ENCODE results near the gene TNFRSF14.

TNFRSF14 gene

DNA sequence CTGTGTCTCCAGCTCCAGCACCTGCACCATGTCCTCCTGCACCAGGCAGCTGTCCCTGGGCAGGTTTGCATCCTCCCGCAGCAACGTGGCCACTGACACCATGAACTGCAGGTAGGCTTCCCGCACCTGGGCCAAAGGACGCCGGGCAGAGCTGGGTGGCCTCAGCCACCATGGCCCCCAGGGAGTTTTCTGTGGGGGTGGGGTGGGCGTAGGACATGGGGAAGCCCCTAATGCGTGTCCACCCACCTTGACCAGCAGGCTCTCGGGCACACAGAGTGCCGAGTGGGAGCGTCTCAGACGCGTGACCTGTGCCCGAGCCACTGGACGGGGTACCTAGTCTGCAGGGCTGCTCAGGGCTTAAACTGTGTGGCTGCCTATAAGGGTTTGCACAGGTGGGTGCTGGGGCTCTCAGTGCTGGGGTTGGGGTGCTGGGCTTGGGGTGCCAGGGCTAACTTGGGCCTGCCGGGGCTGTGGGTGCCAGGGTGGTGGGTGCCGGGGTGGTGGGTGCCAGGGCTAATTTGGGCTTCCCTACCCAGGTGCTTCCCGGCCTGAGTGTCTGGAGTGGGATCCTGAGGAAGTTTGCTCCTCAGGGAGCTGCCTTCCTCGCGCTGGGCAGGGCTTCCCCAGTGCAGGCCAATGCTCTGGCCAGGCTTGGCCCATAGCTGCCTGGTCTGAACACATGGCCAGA lies 48.1 kb downstream of the TNFRSF14 start:
- DNase-seq: no peak

DNA sequence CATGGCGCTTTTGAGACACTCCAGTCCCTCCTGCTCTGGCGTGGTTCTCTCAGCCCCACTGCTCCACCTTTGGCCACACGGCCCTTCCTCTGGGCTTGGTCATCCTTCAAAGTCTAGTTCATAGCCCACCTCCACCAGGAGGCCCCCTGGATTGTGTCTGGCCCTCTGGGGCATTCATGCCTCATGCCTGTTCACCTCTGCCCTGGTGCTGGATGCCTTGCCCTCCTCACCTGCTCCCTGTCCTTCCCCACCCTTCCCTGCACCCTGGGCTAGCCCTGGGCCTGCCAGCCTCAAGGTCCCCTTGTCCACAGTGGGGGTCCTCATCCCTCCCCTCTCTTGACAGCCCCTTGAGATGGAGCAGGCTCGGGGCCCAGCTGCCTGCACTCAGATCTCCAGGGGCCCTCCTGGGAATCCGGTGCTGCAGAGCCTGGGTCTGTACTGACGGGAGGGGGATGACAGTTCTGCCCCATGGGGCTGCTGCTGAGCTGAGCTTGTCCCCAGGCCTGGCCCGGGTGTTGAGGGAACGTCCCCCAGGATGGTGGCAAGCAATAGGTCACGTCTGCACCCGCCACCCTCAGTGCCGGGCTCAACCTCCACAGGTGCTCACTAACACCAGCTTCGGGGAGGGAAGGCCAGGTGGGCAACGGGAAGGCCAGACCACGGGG lies 48.8 kb downstream of the TNFRSF14 start:
- DNase-seq: no peak

- no peak for DNase-seq
Measured at GRCh38 chr1:2605509-2606395, 49.6 kb downstream of the TNFRSF14 start.

GRCh38 chr1:2606396-2606880 lies 50.3 kb downstream of the TNFRSF14 start:
- no peak for DNase-seq

- DNase-seq: peak; percentile 16
Measured at GRCh38 chr1:2606881-2607621, 50.9 kb downstream of the TNFRSF14 start.

- DNase-seq: no peak
Measured at GRCh38 chr1:2607641-2608091, 51.5 kb downstream of the TNFRSF14 start.

- no peak for DNase-seq
Measured at GRCh38 chr1:2609319-2610035, 53.3 kb downstream of the TNFRSF14 start.

DNA sequence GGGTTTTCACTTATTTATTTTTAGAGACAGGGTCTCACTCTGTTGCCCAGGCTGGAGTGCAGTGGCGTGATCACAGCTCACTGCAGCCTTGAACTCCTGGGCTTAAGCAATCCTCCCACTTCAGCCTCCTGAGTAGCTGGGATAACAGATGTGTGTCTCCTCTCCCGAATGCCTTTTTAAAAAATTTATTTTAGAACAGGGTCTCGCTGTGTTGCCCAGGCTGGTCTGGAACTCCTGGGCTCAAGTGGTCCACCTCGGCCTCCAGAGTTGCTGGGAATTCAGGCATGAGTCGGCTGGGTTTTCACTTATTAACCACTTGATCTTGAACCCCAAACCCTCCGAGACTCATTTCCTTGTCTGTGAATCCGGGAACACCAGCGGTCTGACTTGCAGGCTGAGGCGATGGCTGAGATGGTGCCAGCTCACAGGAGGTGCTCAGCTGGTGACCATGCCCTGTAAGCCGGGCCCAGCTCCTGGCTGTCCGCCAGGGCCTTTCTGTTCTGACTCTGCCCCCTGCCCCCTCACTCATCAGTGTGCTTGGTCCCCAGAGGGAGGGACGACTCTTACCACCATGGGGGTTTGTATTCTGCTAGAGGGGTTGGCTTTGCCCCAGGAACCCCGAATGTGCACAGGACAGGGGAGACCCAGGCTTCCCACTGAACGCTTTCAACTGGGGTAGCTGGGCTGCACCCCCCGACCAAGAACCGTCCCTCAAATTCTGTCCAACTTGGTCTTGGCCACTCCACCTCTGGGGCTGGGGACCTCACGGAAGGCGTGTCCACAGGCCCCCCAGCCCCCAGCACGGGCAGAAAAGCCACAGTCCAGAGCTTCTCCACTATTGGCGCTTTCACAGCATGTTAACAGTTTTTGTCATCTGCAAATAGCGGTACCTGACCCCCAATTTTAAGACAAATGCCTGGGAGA lies 54.1 kb downstream of the TNFRSF14 start:
- DNase-seq: no peak

DNA sequence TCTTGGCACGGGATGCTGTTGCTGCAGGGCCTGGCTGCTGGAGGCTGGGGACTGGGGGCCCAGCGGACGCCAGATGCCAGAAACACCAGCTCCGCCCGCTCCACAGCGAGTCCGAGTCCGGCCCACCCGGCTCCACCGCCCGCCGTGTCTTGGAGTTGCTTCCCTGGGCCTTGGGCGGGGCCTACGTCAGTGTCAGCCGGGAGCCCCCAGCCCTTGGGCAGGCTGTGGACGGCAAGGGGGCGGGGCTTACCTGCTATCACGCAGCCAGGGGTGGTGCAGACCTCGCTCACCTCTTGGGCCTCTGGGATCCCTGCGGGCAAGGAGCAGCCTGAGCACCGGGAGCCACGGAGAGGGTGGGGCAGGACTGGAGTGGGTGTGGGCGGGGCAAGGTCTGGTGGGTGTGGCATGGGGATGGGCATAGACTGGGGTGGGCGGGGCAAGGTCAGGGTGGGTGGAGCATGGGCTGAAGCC lies 54.9 kb downstream of the TNFRSF14 start:
- DNase-seq: peak; percentile 73

- no peak for DNase-seq
Measured at GRCh38 chr1:2611621-2612437, 55.7 kb downstream of the TNFRSF14 start.

DNA sequence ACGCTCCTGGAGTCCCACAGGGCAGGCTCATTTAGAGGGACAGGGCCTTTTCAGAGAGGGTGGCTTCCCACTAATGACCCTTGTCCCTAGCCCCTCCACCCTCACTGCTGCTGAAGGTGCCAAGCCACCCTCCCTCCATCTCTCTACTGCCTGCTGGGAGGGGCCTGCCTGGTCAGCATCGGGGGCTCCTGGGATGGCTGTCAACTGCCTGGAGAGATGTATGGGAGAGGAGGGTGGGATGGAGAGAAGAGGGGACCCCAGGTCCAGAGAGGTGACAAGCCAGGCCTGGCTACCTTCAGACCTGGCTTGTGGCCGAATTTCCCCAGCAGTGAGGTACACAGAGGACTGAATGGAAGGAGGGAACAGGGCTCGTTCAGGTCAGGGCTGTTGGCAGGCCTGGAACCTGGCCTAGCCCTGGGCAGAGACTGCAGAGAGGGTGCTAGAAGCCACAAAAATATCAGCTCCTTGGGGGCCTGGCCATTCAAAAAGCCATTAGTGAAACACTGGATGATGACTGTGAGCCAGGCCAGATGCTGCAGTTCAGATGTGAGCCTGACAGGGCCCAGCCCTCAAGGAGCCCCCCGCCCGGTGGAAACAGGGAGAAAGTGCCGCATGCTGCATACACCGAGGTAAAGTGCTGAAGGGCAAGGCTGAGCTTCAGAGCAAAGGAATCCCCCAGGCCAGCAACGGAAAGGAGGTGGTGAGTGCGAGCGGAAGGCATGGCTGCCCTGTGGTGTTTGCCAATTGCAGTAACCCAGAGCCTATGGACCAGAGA lies 56.6 kb downstream of the TNFRSF14 start:
- DNase-seq: no peak
